Smooth muscle cell (in vitro differentiated cells): ENCODE data around the gene HOXD3. TPM values are rescaled to one million over a fixed set of nuclear protein-coding genes. Genes with fewer than 3 reads are reported as not detected.

Source experiments
- DNase-seq: peaks from one replicate; lab custom pipeline; 2025; ENCODE audit not compliant: unreplicated experiment; lab: John Stamatoyannopoulos, UW
- H2AFZ ChIP-seq: fragments of 200-600 bp; sonication (generic); 2 replicates; pipeline ENCODE4 v1.6.0; 2016; ENCODE audit warnings: antibody characterized with exemption, low read depth, mild to moderate bottlenecking
- H3F3A ChIP-seq: fragments of 200-600 bp; sonication (generic); 2 replicates; pipeline ENCODE4 v1.6.0; 2017; ENCODE audit warnings: antibody characterized with exemption, low read depth
- H3K27ac ChIP-seq: fragments of 200-600 bp; sonication (generic); 2 replicates; pipeline ENCODE4 v1.5.1; 2016; ENCODE audit warnings: low read depth, mild to moderate bottlenecking
- H3K27me3 ChIP-seq: fragments of 200-600 bp; sonication (generic); 2 replicates; pipeline ENCODE4 v1.6.1; 2016; ENCODE audit warnings: low read depth, mild to moderate bottlenecking
- H3K36me3 ChIP-seq: fragments of 200-600 bp; sonication (generic); 2 replicates; pipeline ENCODE4 v1.5.1; 2016; ENCODE audit warnings: low read depth
- H3K4me1 ChIP-seq: fragments of 200-600 bp; sonication (generic); 2 replicates; pipeline ENCODE4 v1.5.1; 2016; ENCODE audit warnings: low read depth
- H3K4me2 ChIP-seq: fragments of 200-600 bp; sonication (generic); 2 replicates; pipeline ENCODE4 v1.6.0; 2016; ENCODE audit warnings: mild to moderate bottlenecking
- H3K4me3 ChIP-seq: fragments of 200-600 bp; sonication (generic); 2 replicates; pipeline ENCODE4 v1.5.1; 2016; ENCODE audit warnings: mild to moderate bottlenecking
- H3K79me2 ChIP-seq: fragments of 200-600 bp; sonication (generic); 2 replicates; pipeline ENCODE4 v1.6.0; 2016; ENCODE audit warnings: low read depth, mild to moderate bottlenecking
- H3K9ac ChIP-seq: fragments of 200-600 bp; sonication (generic); 2 replicates; pipeline ENCODE4 v1.6.0; 2016; ENCODE audit warnings: low read depth
- H3K9me3 ChIP-seq: fragments of 200-600 bp; sonication (generic); replicated peaks from 2 replicates; pipeline ENCODE4 v1.5.1; 2016; ENCODE audit warnings: low read depth
- H4K20me1 ChIP-seq: fragments of 200-600 bp; sonication (generic); 2 replicates; pipeline ENCODE4 v1.6.0; 2016; ENCODE audit warnings: low read depth
- CTCF ChIP-seq: fragments of 200-600 bp; sonication (generic); IDR thresholded peaks from 2 replicates; pipeline ENCODE4 v1.5.1; 2017; ENCODE audit warnings: borderline replicate concordance, mild to moderate bottlenecking, antibody characterized with exemption; ENCODE audit not compliant: insufficient read depth, poor library complexity, severe bottlenecking
- WGBS: methylation state at CpG from one replicate; pipeline ENCODE4 v1.1.7; 2016; ENCODE audit warnings: low lambda C conversion rate; 5-methylcytosine and 5-hydroxymethylcytosine counted together
- polyA plus RNA-seq: library from polyadenylated mRNA; unstranded; fragments of >200 nt; fragmentation: Nextera tagmentation; extraction: Ambion mirVana; gene quantifications from 2 replicates; pipeline ENCODE4 v1.2.1, GENCODE V29; 2016
- total RNA-seq: library from RNA; depleted of rRNA; stranded (reverse); fragments of >200 nt; gene quantifications from 2 replicates; pipeline ENCODE4 v1.2.3, GENCODE V29; 2014

The HOXD3 gene
- total and polyA plus RNA-seq, 2 experiments from 2014 or later, result not detected

- Histone ChIP-seq H3K4me2 (no peak overlapping the region), H3K79me2 (peaks cover 29% of the 10 kb centered on the region)
Observed at GRCh38 chr2:176109946-176110345, 47.2 kb upstream of the HOXD3 start.

GRCh38 chr2:176110415-176111308 is 46.4 kb upstream of the HOXD3 start:
- Histone ChIP-seq H3K27ac (no peak overlapping the region), H4K20me1 (peaks cover 87% of the 10 kb centered on the region), H3K27me3 (peaks cover 96% of the 10 kb centered on the region), H3K4me1 (no peaks in the 10 kb centered on the region), H3K36me3 (no peaks in the 10 kb centered on the region), H3K9ac (no peak overlapping the region), H3F3A (no peaks in the 10 kb centered on the region), H2AFZ (no peak overlapping the region), H3K9me3 (no peaks in the 10 kb centered on the region), H3K79me2 (peaks cover 27% of the 10 kb centered on the region), H3K4me3 (no peak overlapping the region), H3K4me2 (no peak overlapping the region)
- TF ChIP-seq CTCF, result no peak
- no peak for DNase-seq
- 50% methylated on average over 7 of the region's 7 CpGs for WGBS

More at GRCh38 chr2:176109946-176110345, 47.2 kb upstream of the HOXD3 start:
- peaks cover 96% of the 10 kb centered on the region for H3K27me3 ChIP-seq
- no peak overlapping the region for H3K27ac ChIP-seq
- no peak overlapping the region for H3K4me3 ChIP-seq
- H3K9me3 ChIP-seq, result no peaks in the 10 kb centered on the region
- H3K9ac ChIP-seq, result no peak overlapping the region
- no peaks in the 10 kb centered on the region for H3F3A ChIP-seq
- DNase-seq, result no peak
- TF ChIP-seq CTCF, result no peak
- 71% methylated on average over 4 of the region's 4 CpGs for WGBS
- no peaks in the 10 kb centered on the region for H3K4me1 ChIP-seq
- no peak overlapping the region for H2AFZ ChIP-seq
- no peaks in the 10 kb centered on the region for H3K36me3 ChIP-seq
- peaks cover 80% of the 10 kb centered on the region for H4K20me1 ChIP-seq

DNA sequence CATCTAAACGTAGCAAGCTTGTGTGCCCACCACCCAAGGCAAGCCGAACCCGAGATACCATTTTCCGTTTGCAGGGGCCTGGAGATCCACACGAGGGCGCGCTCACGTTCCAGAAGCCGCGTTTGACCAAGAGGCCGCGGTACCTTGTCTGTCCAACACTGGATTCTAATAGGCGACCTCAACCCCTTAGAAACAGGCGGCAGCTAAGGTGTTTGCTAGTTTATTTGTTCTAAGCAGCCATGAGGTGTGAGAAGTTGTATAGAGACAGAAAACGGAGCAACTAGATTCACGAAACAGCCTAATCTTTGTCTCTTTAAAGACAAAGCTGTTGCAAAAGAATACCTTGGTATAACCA is 45.8 kb upstream of the HOXD3 start:
- Histone ChIP-seq H3K36me3 (no peaks in the 10 kb centered on the region), H3K4me2 (no peak overlapping the region), H3K4me1 (no peaks in the 10 kb centered on the region), H2AFZ (no peak overlapping the region), H3K27me3 (peaks cover 96% of the 10 kb centered on the region), H3K4me3 (peak overlapping the region; percentile 13), H3K9ac (no peak overlapping the region), H4K20me1 (peaks cover 94% of the 10 kb centered on the region), H3F3A (no peaks in the 10 kb centered on the region), H3K27ac (no peak overlapping the region), H3K9me3 (no peaks in the 10 kb centered on the region), H3K79me2 (peaks cover 21% of the 10 kb centered on the region)
- DNase-seq, result no peak
- WGBS, result 15% methylated on average over 16 of the region's 16 CpGs
- TF ChIP-seq CTCF, result peak; percentile 64
